ENCODE data around the gene IGFBP4.

The IGFBP4 gene

GRCh38 chr17:40498281-40499084 is 55.2 kb downstream of the IGFBP4 start:
- no peak overlapping the region for H3K4me3 ChIP-seq (ENCODE audit: insufficient read depth, low read depth, low read length, poor library complexity, severe bottlenecking)
- H3K27me3 ChIP-seq (replicated peaks; ENCODE audit: control insufficient read depth, insufficient read depth, low read length, poor library complexity, severe bottlenecking): no peaks in the 10 kb centered on the region
- H3K36me3 ChIP-seq (ENCODE audit: control insufficient read depth, insufficient read depth, low read length): no peaks in the 10 kb centered on the region
- H3K9me3 ChIP-seq (ENCODE audit: control insufficient read depth, low read length): no peaks in the 10 kb centered on the region
- DNase-seq: no peak
- H3K27ac ChIP-seq (ENCODE audit: insufficient read depth, low read length, poor library complexity, severe bottlenecking): no peak overlapping the region
- no peaks in the 10 kb centered on the region for H3K4me1 ChIP-seq (ENCODE audit: control insufficient read depth, insufficient read depth, low read length, poor library complexity, severe bottlenecking)

GRCh38 chr17:40499551-40500189 is 56.4 kb downstream of the IGFBP4 start:
- H3K27me3 ChIP-seq (replicated peaks; ENCODE audit: control insufficient read depth, insufficient read depth, low read length, poor library complexity, severe bottlenecking): no peaks in the 10 kb centered on the region
- no peak overlapping the region for H3K4me3 ChIP-seq (ENCODE audit: insufficient read depth, low read depth, low read length, poor library complexity, severe bottlenecking)
- H3K27ac ChIP-seq (ENCODE audit: insufficient read depth, low read length, poor library complexity, severe bottlenecking): no peak overlapping the region
- no peak for DNase-seq
- no peaks in the 10 kb centered on the region for H3K4me1 ChIP-seq (ENCODE audit: control insufficient read depth, insufficient read depth, low read length, poor library complexity, severe bottlenecking)
- H3K9me3 ChIP-seq (ENCODE audit: control insufficient read depth, low read length): no peaks in the 10 kb centered on the region
- no peaks in the 10 kb centered on the region for H3K36me3 ChIP-seq (ENCODE audit: control insufficient read depth, insufficient read depth, low read length)

GRCh38 chr17:40500190-40500589 is 56.9 kb downstream of the IGFBP4 start:
- no peak overlapping the region for H3K27ac ChIP-seq (ENCODE audit: insufficient read depth, low read length, poor library complexity, severe bottlenecking)
- no peaks in the 10 kb centered on the region for H3K36me3 ChIP-seq (ENCODE audit: control insufficient read depth, insufficient read depth, low read length)
- H3K4me3 ChIP-seq (ENCODE audit: insufficient read depth, low read depth, low read length, poor library complexity, severe bottlenecking): no peak overlapping the region
- H3K4me1 ChIP-seq (ENCODE audit: control insufficient read depth, insufficient read depth, low read length, poor library complexity, severe bottlenecking): no peaks in the 10 kb centered on the region
- no peaks in the 10 kb centered on the region for H3K27me3 ChIP-seq (replicated peaks; ENCODE audit: control insufficient read depth, insufficient read depth, low read length, poor library complexity, severe bottlenecking)
- DNase-seq: no peak
- no peaks in the 10 kb centered on the region for H3K9me3 ChIP-seq (ENCODE audit: control insufficient read depth, low read length)

- Histone ChIP-seq H3K9me3 (ENCODE audit: control insufficient read depth, low read length) (no peaks in the 10 kb centered on the region), H3K27me3 (replicated peaks; ENCODE audit: control insufficient read depth, insufficient read depth, low read length, poor library complexity, severe bottlenecking) (no peaks in the 10 kb centered on the region), H3K4me1 (ENCODE audit: control insufficient read depth, insufficient read depth, low read length, poor library complexity, severe bottlenecking) (no peaks in the 10 kb centered on the region), H3K4me3 (ENCODE audit: insufficient read depth, low read depth, low read length, poor library complexity, severe bottlenecking) (no peak overlapping the region), H3K36me3 (ENCODE audit: control insufficient read depth, insufficient read depth, low read length) (no peaks in the 10 kb centered on the region), H3K27ac (ENCODE audit: insufficient read depth, low read length, poor library complexity, severe bottlenecking) (no peak overlapping the region)
- DNase-seq: no peak
Observed at GRCh38 chr17:40500709-40501108, 57.5 kb downstream of the IGFBP4 start.

- Histone ChIP-seq H3K4me3 (ENCODE audit: insufficient read depth, low read depth, low read length, poor library complexity, severe bottlenecking) (no peak within 1 kb of the TSS), H3K9me3 (ENCODE audit: control insufficient read depth, low read length) (no peaks in the 10 kb centered on the region), H3K27me3 (replicated peaks; ENCODE audit: control insufficient read depth, insufficient read depth, low read length, poor library complexity, severe bottlenecking) (no peaks in the 10 kb centered on the region), H3K36me3 (ENCODE audit: control insufficient read depth, insufficient read depth, low read length) (no peaks in the 10 kb centered on the region), H3K4me1 (ENCODE audit: control insufficient read depth, insufficient read depth, low read length, poor library complexity, severe bottlenecking) (no peaks in the 10 kb centered on the region), H3K27ac (ENCODE audit: insufficient read depth, low read length, poor library complexity, severe bottlenecking) (no peak within 1 kb of the TSS)
- no peak for DNase-seq
Observed at GRCh38 chr17:40501499-40501911, 58.3 kb downstream of the IGFBP4 start, which contains the start of gene TNS4. TSS of gene TNS4 (minus strand) at chr17:40501623. CDS start at chr17:40496425, 5,198 bp downstream.

GRCh38 chr17:40502716-40503115 is 59.5 kb downstream of the IGFBP4 start:
- Histone ChIP-seq H3K4me3 (ENCODE audit: insufficient read depth, low read depth, low read length, poor library complexity, severe bottlenecking) (no peak overlapping the region), H3K36me3 (ENCODE audit: control insufficient read depth, insufficient read depth, low read length) (no peaks in the 10 kb centered on the region), H3K4me1 (ENCODE audit: control insufficient read depth, insufficient read depth, low read length, poor library complexity, severe bottlenecking) (no peaks in the 10 kb centered on the region), H3K27ac (ENCODE audit: insufficient read depth, low read length, poor library complexity, severe bottlenecking) (no peak overlapping the region), H3K27me3 (replicated peaks; ENCODE audit: control insufficient read depth, insufficient read depth, low read length, poor library complexity, severe bottlenecking) (no peaks in the 10 kb centered on the region), H3K9me3 (ENCODE audit: control insufficient read depth, low read length) (no peaks in the 10 kb centered on the region)
- DNase-seq: no peak

GRCh38 chr17:40503154-40503553 is 59.9 kb downstream of the IGFBP4 start:
- Histone ChIP-seq H3K27ac (ENCODE audit: insufficient read depth, low read length, poor library complexity, severe bottlenecking) (no peak overlapping the region), H3K27me3 (replicated peaks; ENCODE audit: control insufficient read depth, insufficient read depth, low read length, poor library complexity, severe bottlenecking) (no peaks in the 10 kb centered on the region), H3K9me3 (ENCODE audit: control insufficient read depth, low read length) (no peaks in the 10 kb centered on the region), H3K4me1 (ENCODE audit: control insufficient read depth, insufficient read depth, low read length, poor library complexity, severe bottlenecking) (no peaks in the 10 kb centered on the region), H3K4me3 (ENCODE audit: insufficient read depth, low read depth, low read length, poor library complexity, severe bottlenecking) (no peak overlapping the region), H3K36me3 (ENCODE audit: control insufficient read depth, insufficient read depth, low read length) (no peaks in the 10 kb centered on the region)
- no peak for DNase-seq

- H3K4me1 ChIP-seq (ENCODE audit: control insufficient read depth, insufficient read depth, low read length, poor library complexity, severe bottlenecking): no peaks in the 10 kb centered on the region
- no peak overlapping the region for H3K4me3 ChIP-seq (ENCODE audit: insufficient read depth, low read depth, low read length, poor library complexity, severe bottlenecking)
- no peak overlapping the region for H3K27ac ChIP-seq (ENCODE audit: insufficient read depth, low read length, poor library complexity, severe bottlenecking)
- H3K27me3 ChIP-seq (replicated peaks; ENCODE audit: control insufficient read depth, insufficient read depth, low read length, poor library complexity, severe bottlenecking): no peaks in the 10 kb centered on the region
- no peaks in the 10 kb centered on the region for H3K9me3 ChIP-seq (ENCODE audit: control insufficient read depth, low read length)
- no peaks in the 10 kb centered on the region for H3K36me3 ChIP-seq (ENCODE audit: control insufficient read depth, insufficient read depth, low read length)
- no peak for DNase-seq
Observed at GRCh38 chr17:40506786-40507185, 63.5 kb downstream of the IGFBP4 start.
